ENCODE results near the gene NPBWR2. TPM values are rescaled to one million over a fixed set of nuclear protein-coding genes. Genes with fewer than 3 reads are reported as not detected.

NPBWR2 gene
- total RNA-seq, 4 donors from 2014 or later: not detected

DNA sequence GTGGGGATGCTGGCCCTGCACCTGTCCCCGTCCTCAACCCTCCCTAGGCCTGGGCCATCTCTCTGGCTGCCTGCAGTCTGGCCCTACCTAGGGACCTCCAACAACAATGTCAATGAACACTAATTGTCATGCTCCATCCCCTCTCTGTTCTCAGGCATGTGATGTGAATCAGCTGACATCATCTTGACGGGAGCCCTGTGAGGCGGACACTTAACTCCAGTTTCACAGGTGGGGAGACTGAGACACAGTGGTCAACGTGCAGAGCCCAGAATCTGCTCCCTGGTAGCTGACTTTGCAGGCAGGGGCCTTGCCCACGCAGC lies 45.1 kb downstream of the NPBWR2 start:
- DNase-seq (ENCODE audit: low spot score in 2 of 2): no peak
- Histone ChIP-seq H3K36me3 (peaks cover 0 to 9% (median 0%) of the 10 kb centered on the region in 3 donors), H3K4me1 (peaks cover 0 to 52% (median 20%) of the 10 kb centered on the region in 4 donors), H3K9me3 (no peaks in the 10 kb centered on the region), H3K27me3 (peaks cover 0 to 4% of the 10 kb centered on the region in 2 donors), H3K27ac (peak overlapping the region in 3 of 4 donors; percentile 80 to 88 (median 85)), H3K4me3 (peak overlapping the region; percentile 64 to 97 (median 80))
- 50 to 82% methylated on average over 1 to 3 of the region's 5 CpGs for WGBS, 2 donors
- TF ChIP-seq POLR2A (IDR thresholded peaks at IDR 0.05): no peak

DNA sequence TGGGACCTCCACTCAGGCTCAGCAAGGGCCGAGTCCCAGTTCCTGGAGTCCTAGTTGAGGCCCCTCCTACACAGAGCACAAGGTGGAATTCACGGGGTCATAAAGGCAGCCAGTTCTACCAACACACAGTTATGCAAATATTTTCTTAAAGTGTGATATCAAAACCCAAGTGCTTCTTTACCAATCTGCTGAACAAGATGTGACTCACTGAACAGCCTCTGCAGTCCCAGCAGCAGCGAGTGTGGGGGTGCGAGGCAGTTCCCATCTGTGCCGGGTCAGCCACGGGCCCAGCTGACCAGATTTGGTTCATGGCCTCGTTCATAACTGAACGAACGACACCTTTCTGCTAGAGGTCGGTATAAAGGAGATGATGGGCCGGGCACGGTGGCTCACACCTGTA lies 48.8 kb downstream of the NPBWR2 start:
- peaks cover 0 to 48% (median 5%) of the 10 kb centered on the region in 4 donors for H3K4me1 ChIP-seq
- H3K27me3 ChIP-seq: peaks cover 0 to 40% of the 10 kb centered on the region in 2 donors
- H3K9me3 ChIP-seq: no peaks in the 10 kb centered on the region
- DNase-seq (ENCODE audit: low spot score in 2 of 2): no peak
- H3K36me3 ChIP-seq: no peaks in the 10 kb centered on the region
- 76 to 77% methylated on average over 12 of the region's 12 CpGs for WGBS, 2 donors
- no peak for TF ChIP-seq POLR2A (IDR thresholded peaks at IDR 0.05)
- no peak overlapping the region for H3K4me3 ChIP-seq
- no peak overlapping the region for H3K27ac ChIP-seq

- DNase-seq (ENCODE audit: low spot score in 2 of 2): peak; percentile 60 to 63
- WGBS, 2 donors: 40 to 43% methylated on average over 27 to 30 of the region's 33 CpGs
- peak overlapping the region in 2 of 4 donors; percentile 3 to 11 for H3K4me3 ChIP-seq
- H3K9me3 ChIP-seq: no peaks in the 10 kb centered on the region
- peak overlapping the region in 1 of 4 donors; percentile 77 for H3K27ac ChIP-seq
- peaks cover 0 to 48% (median 5%) of the 10 kb centered on the region in 4 donors for H3K4me1 ChIP-seq
- H3K27me3 ChIP-seq: peaks cover 0 to 47% of the 10 kb centered on the region in 2 donors
- TF ChIP-seq EP300 (IDR thresholded peaks at IDR 0.05): no peak
- TF ChIP-seq, protein P1, sequence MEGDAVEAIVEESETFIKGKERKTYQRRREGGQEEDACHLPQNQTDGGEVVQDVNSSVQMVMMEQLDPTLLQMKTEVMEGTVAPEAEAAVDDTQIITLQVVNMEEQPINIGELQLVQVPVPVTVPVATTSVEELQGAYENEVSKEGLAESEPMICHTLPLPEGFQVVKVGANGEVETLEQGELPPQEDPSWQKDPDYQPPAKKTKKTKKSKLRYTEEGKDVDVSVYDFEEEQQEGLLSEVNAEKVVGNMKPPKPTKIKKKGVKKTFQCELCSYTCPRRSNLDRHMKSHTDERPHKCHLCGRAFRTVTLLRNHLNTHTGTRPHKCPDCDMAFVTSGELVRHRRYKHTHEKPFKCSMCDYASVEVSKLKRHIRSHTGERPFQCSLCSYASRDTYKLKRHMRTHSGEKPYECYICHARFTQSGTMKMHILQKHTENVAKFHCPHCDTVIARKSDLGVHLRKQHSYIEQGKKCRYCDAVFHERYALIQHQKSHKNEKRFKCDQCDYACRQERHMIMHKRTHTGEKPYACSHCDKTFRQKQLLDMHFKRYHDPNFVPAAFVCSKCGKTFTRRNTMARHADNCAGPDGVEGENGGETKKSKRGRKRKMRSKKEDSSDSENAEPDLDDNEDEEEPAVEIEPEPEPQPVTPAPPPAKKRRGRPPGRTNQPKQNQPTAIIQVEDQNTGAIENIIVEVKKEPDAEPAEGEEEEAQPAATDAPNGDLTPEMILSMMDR (IDR thresholded peaks at IDR 0.05): peak; percentile 73 to 84 (median 77)
- no peaks in the 10 kb centered on the region for H3K36me3 ChIP-seq
These were observed 49.5 kb downstream of the NPBWR2 start for GRCh38 chr20:64057628-64058498.

GRCh38 chr20:64056889-64057627 lies 50.3 kb downstream of the NPBWR2 start:
- TF ChIP-seq EP300 (IDR thresholded peaks at IDR 0.05) (no peak), POLR2A (IDR thresholded peaks at IDR 0.05) (no peak)
- H3K4me3 ChIP-seq: peak overlapping the region in 2 of 4 donors; percentile 3 to 11

DNA sequence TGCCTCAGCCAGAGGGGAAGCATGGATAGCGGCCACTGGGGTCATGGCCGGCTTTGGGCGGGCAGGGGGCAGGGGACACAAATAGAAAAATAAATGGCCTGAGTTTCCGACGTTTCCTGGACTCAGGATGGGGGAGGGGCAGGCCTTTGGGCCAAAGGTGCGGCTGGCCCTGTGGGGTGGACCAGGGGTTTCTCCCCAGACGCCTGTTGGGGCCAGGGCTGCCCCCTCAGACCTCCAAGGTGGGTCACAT lies 50.8 kb downstream of the NPBWR2 start:
- Histone ChIP-seq H3K27ac (peak overlapping the region in 2 of 4 donors; percentile 33 to 77), H3K9me3 (no peaks in the 10 kb centered on the region), H3K4me3 (no peak overlapping the region), H3K4me1 (peaks cover 0 to 40% (median 2%) of the 10 kb centered on the region in 4 donors), H3K36me3 (no peaks in the 10 kb centered on the region), H3K27me3 (peaks cover 0 to 60% of the 10 kb centered on the region in 2 donors)
- WGBS, 2 donors: 36 to 37% methylated on average over 7 of the region's 7 CpGs
- DNase-seq (ENCODE audit: low spot score in 2 of 2): no peak
- TF ChIP-seq EP300 (IDR thresholded peaks at IDR 0.05): no peak
- TF ChIP-seq POLR2A (IDR thresholded peaks at IDR 0.05): no peak
- TF ChIP-seq, protein P1 (IDR thresholded peaks at IDR 0.05): no peak

More at GRCh38 chr20:64056889-64057627, 50.3 kb downstream of the NPBWR2 start:
- Histone ChIP-seq H3K9me3 (no peaks in the 10 kb centered on the region), H3K4me1 (peaks cover 0 to 41% (median 2%) of the 10 kb centered on the region in 4 donors), H3K27ac (peak overlapping the region in 2 of 4 donors; percentile 33 to 77), H3K27me3 (peaks cover 0 to 55% of the 10 kb centered on the region in 2 donors), H3K36me3 (no peaks in the 10 kb centered on the region)
- no peak for DNase-seq (ENCODE audit: low spot score in 2 of 2)
- WGBS, 2 donors: 48 to 59% methylated on average over 34 to 38 of the region's 39 CpGs

DNA sequence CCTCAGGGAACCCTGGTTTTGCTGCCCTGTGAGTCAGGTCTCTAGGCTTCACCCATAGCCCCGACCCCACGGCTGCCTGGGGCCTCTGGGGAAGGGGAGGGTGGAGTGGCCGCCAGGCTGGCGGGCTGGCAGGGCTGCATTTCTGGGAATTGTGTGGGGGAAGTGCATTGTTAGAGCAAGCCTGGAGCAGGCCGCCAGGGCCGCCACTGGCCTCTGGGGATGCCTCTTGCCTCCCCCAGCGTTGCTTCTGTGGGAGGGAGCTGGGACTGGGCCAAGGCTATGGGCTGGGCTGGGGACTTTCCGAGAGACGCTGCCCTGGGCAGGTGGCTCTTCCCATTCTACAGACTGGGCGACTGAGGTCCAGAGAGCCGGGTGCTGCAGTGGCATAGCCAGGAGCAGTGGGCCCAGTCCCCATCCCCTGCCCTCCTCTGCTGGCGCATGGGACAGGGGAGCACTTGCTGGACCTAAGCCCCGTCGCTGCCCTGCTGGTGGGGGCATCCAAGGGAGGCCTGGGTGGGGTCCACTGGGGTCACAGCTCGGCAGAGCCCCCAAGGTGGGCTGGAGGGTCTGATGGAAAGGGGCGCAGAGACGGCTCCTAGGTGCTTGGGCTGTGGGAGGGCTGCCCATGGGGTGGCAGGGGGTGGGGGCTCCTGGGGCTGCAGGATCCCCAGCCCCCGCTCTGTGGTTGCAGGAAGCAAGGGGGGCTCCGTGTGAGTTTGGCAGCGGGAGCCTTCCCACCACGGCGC lies 51.3 kb downstream of the NPBWR2 start:
- Histone ChIP-seq H3K36me3 (no peaks in the 10 kb centered on the region), H3K4me3 (no peak overlapping the region), H3K9me3 (no peaks in the 10 kb centered on the region), H3K27me3 (peaks cover 0 to 65% of the 10 kb centered on the region in 2 donors), H3K4me1 (peaks cover 0 to 40% (median 2%) of the 10 kb centered on the region in 4 donors), H3K27ac (peak overlapping the region in 3 of 4 donors; percentile 4 to 77 (median 71))
- WGBS, 2 donors: 38 to 48% methylated on average over 8 to 20 of the region's 22 CpGs
- TF ChIP-seq EP300 (IDR thresholded peaks at IDR 0.05): peak in 1 of 2 donors; percentile 25
- TF ChIP-seq POLR2A (IDR thresholded peaks at IDR 0.05): no peak
- TF ChIP-seq, protein P1 (IDR thresholded peaks at IDR 0.05): peak in 1 of 5 experiments; percentile 12
- DNase-seq (ENCODE audit: low spot score in 2 of 2): no peak
